MM.1S (cell line): ENCODE measurements around the gene LITAFD.
A peak's percentile ranks its signal among the peaks of the same experiment; 100 is the strongest.

ENCODE experiments used
- DNase-seq: peaks from one replicate; pipeline ENCODE4 v3.0.0-alpha.2; 2015
- H2AFZ ChIP-seq: fragments of 300-600 bp; sonication (generic); 2 replicates; pipeline ENCODE4 v1.6.0; 2016; ENCODE audit warnings: antibody characterized with exemption, low read length
- H3F3A ChIP-seq: fragments of 300-600 bp; sonication (generic); 2 replicates; pipeline ENCODE4 v1.6.1; 2016; ENCODE audit warnings: mild to moderate bottlenecking, antibody characterized with exemption, low read length, moderate library complexity, mixed read lengths; ENCODE audit not compliant: insufficient read depth
- H3K27ac ChIP-seq: fragments of 300-600 bp; sonication (generic); 2 replicates; pipeline ENCODE4 v1.5.1; 2016; ENCODE audit warnings: mild to moderate bottlenecking, low read length
- H3K27me3 ChIP-seq: fragments of 300-600 bp; sonication (generic); replicated peaks from 2 replicates; pipeline ENCODE4 v1.6.0; 2016; ENCODE audit warnings: low read length; ENCODE audit not compliant: insufficient read depth
- H3K36me3 ChIP-seq: fragments of 300-600 bp; sonication (generic); replicated peaks from 2 replicates; pipeline ENCODE4 v1.6.1; 2016; ENCODE audit warnings: mild to moderate bottlenecking, low read length, mixed read lengths; ENCODE audit not compliant: insufficient read depth
- H3K4me1 ChIP-seq: fragments of 300-600 bp; sonication (generic); 2 replicates; pipeline ENCODE4 v1.6.1; 2016; ENCODE audit warnings: low read length, mixed read lengths
- H3K4me2 ChIP-seq: fragments of 300-600 bp; sonication (generic); 2 replicates; pipeline ENCODE4 v1.6.0; 2016; ENCODE audit warnings: low read depth, low read length
- H3K4me3 ChIP-seq: fragments of 300-600 bp; sonication (generic); 2 replicates; pipeline ENCODE4 v1.5.1; 2016; ENCODE audit warnings: low read length, mixed read lengths
- H3K79me2 ChIP-seq: fragments of 300-600 bp; sonication (generic); 2 replicates; pipeline ENCODE4 v1.6.1; 2016; ENCODE audit warnings: mixed run types, low read length, mixed read lengths
- H3K9ac ChIP-seq: fragments of 300-600 bp; sonication (generic); 2 replicates; pipeline ENCODE4 v1.6.1; 2016; ENCODE audit warnings: low read length, mixed read lengths
- H3K9me2 ChIP-seq: fragments of 300-600 bp; sonication (generic); replicated peaks from 2 replicates; pipeline ENCODE4 v1.6.1; 2016; ENCODE audit warnings: mild to moderate bottlenecking, low read length, mixed read lengths; ENCODE audit not compliant: insufficient read depth
- H3K9me3 ChIP-seq: fragments of 300-600 bp; sonication (generic); replicated peaks from 2 replicates; pipeline ENCODE4 v1.6.1; 2016; ENCODE audit warnings: mild to moderate bottlenecking, low read length, mixed read lengths; ENCODE audit not compliant: insufficient read depth
- H4K20me1 ChIP-seq: fragments of 300-600 bp; sonication (generic); 2 replicates; pipeline ENCODE4 v1.6.1; 2016; ENCODE audit warnings: mild to moderate bottlenecking, low read length, moderate library complexity, mixed read lengths; ENCODE audit not compliant: insufficient read depth
- CTCF ChIP-seq: fragments of 300-600 bp; sonication (generic); IDR thresholded peaks from 2 replicates; pipeline ENCODE4 v1.5.1; 2016; ENCODE audit warnings: antibody characterized with exemption, low read length, mixed read lengths
- EZH2 ChIP-seq: fragments of 300-600 bp; sonication (generic); optimal IDR thresholded peaks from 2 replicates; pipeline ENCODE3; 2017; ENCODE audit warnings: low read depth, mild to moderate bottlenecking, antibody characterized with exemption, low read length, mixed read lengths
- EZH2phosphoT487 ChIP-seq: fragments of 300-600 bp; sonication (generic); IDR thresholded peaks from 2 replicates; pipeline ENCODE4 v1.6.1; 2018; ENCODE audit warnings: antibody characterized with exemption, low read length

The LITAFD gene

GRCh38 chr16:8905168-8905762 lies 23.1 kb downstream of the LITAFD start:
- TF ChIP-seq EZH2, result no peak
- TF ChIP-seq EZH2phosphoT487, result no peak
- peak; percentile 37 for TF ChIP-seq CTCF

GRCh38 chr16:8905795-8906591 lies 23.8 kb downstream of the LITAFD start:
- H3K4me1 ChIP-seq, result peaks cover 2% of the 10 kb centered on the region; the same call in 1 of the 2 replicates
- H3K9me3 ChIP-seq, result no peaks in the 10 kb centered on the region
- no peak overlapping the region for H3K27ac ChIP-seq
- DNase-seq, result no peak
- TF ChIP-seq CTCF, result peak; percentile 23; the same call in 1 of the 2 replicates
- no peak for TF ChIP-seq EZH2phosphoT487
- H3F3A ChIP-seq, result peaks cover under 1% of the 10 kb centered on the region; the same call in 1 of the 2 replicates
- no peaks in the 10 kb centered on the region for H3K9me2 ChIP-seq
- no peak overlapping the region for H3K4me3 ChIP-seq
- no peak overlapping the region for H2AFZ ChIP-seq
- H3K36me3 ChIP-seq, result peaks cover 30% of the 10 kb centered on the region; the same call in 1 of the 2 replicates
- peaks cover 6% of the 10 kb centered on the region; the same call in 1 of the 2 replicates for H4K20me1 ChIP-seq
- H3K79me2 ChIP-seq, result peaks cover 87% of the 10 kb centered on the region
- H3K9ac ChIP-seq, result no peak overlapping the region
- H3K27me3 ChIP-seq, result no peaks in the 10 kb centered on the region
- no peak overlapping the region for H3K4me2 ChIP-seq

More at GRCh38 chr16:8905168-8905762, 23.1 kb downstream of the LITAFD start:
- Histone ChIP-seq H2AFZ (no peak overlapping the region), H3K4me3 (no peak overlapping the region), H3K4me1 (peaks cover 9% of the 10 kb centered on the region; the same call in 1 of the 2 replicates), H3K9ac (no peak overlapping the region), H3K4me2 (no peak overlapping the region), H3K79me2 (peaks cover 80% of the 10 kb centered on the region), H4K20me1 (peaks cover 6% of the 10 kb centered on the region; the same call in 1 of the 2 replicates), H3K27ac (no peak overlapping the region), H3K36me3 (peaks cover 34% of the 10 kb centered on the region), H3K27me3 (no peaks in the 10 kb centered on the region), H3F3A (peaks cover 7% of the 10 kb centered on the region), H3K9me3 (no peaks in the 10 kb centered on the region), H3K9me2 (no peaks in the 10 kb centered on the region)
- peak; percentile 24 for DNase-seq

GRCh38 chr16:8907096-8907495 lies 24.9 kb downstream of the LITAFD start:
- H3F3A ChIP-seq, result no peaks in the 10 kb centered on the region
- no peaks in the 10 kb centered on the region for H3K9me2 ChIP-seq
- H3K79me2 ChIP-seq, result peaks cover 91% of the 10 kb centered on the region
- no peak for DNase-seq
- H3K4me3 ChIP-seq, result no peak overlapping the region
- peaks cover 30% of the 10 kb centered on the region for H3K36me3 ChIP-seq
- H2AFZ ChIP-seq, result no peak overlapping the region
- H3K27ac ChIP-seq, result no peak overlapping the region
- H3K9me3 ChIP-seq, result no peaks in the 10 kb centered on the region
- no peak overlapping the region for H3K4me2 ChIP-seq
- peaks cover 6% of the 10 kb centered on the region; the same call in 1 of the 2 replicates for H4K20me1 ChIP-seq
- H3K27me3 ChIP-seq, result no peaks in the 10 kb centered on the region
- H3K9ac ChIP-seq, result no peak overlapping the region
- no peak for TF ChIP-seq CTCF
- no peak for TF ChIP-seq EZH2phosphoT487
- no peak for TF ChIP-seq EZH2
- H3K4me1 ChIP-seq, result no peaks in the 10 kb centered on the region
